GM21737 (cell line): ENCODE results near the gene TMC2.

Source experiments
- ATAC-seq: cut with Tn5 transposase; IDR thresholded peaks from one replicate; pipeline ENCODE4 v1.9.1; 2021; ENCODE audit warnings: mild to moderate bottlenecking, moderate library complexity; ENCODE audit not compliant: unreplicated experiment

The TMC2 gene

GRCh38 chr20:2576317-2576727 is 39.9 kb downstream of the TMC2 start:
- no peak for ATAC-seq

- ATAC-seq, result no peak
Observed at GRCh38 chr20:2578475-2579192, 42.3 kb downstream of the TMC2 start.

GRCh38 chr20:2585811-2586210 is 49.4 kb downstream of the TMC2 start:
- no peak for ATAC-seq

- no peak for ATAC-seq
Observed at GRCh38 chr20:2593756-2594155, 57.4 kb downstream of the TMC2 start.

- no peak for ATAC-seq
Observed at GRCh38 chr20:2595076-2595475, 58.7 kb downstream of the TMC2 start.

GRCh38 chr20:2596673-2597279 is 60.4 kb downstream of the TMC2 start:
- no peak for ATAC-seq

- ATAC-seq, result no peak
Observed at GRCh38 chr20:2599288-2600006, 63.1 kb downstream of the TMC2 start.

GRCh38 chr20:2602046-2602735 is 65.8 kb downstream of the TMC2 start:
- ATAC-seq, result no peak

GRCh38 chr20:2602746-2603145 is 66.4 kb downstream of the TMC2 start:
- ATAC-seq, result no peak

- no peak for ATAC-seq
Observed at GRCh38 chr20:2603816-2604505, 67.6 kb downstream of the TMC2 start.

GRCh38 chr20:2604506-2604835 is 68.1 kb downstream of the TMC2 start:
- no peak for ATAC-seq

- ATAC-seq, result no peak
Observed at GRCh38 chr20:2606507-2607006, 70.2 kb downstream of the TMC2 start.

- no peak for ATAC-seq
Observed at GRCh38 chr20:2610326-2610725, 74.0 kb downstream of the TMC2 start.

- ATAC-seq, result no peak
Observed at GRCh38 chr20:2610941-2611720, 74.8 kb downstream of the TMC2 start.

- ATAC-seq, result no peak
Observed at GRCh38 chr20:2612073-2612472, 75.7 kb downstream of the TMC2 start.

GRCh38 chr20:2616634-2617033 is 80.3 kb downstream of the TMC2 start:
- no peak for ATAC-seq

GRCh38 chr20:2617099-2617714 is 80.8 kb downstream of the TMC2 start:
- ATAC-seq, result no peak

- no peak for ATAC-seq
Observed at GRCh38 chr20:2618815-2619214, 82.4 kb downstream of the TMC2 start.

GRCh38 chr20:2619337-2619736 is 83.0 kb downstream of the TMC2 start:
- no peak for ATAC-seq
